NCI-H187 treated with DMSO at 0.1 percent for 48 hours (cell line): ENCODE measurements around the gene ATN1.

Source experiments
- DNase-seq: peaks from one replicate; lab custom pipeline; 2025; lab: John Stamatoyannopoulos, UW

ATN1 gene

DNA sequence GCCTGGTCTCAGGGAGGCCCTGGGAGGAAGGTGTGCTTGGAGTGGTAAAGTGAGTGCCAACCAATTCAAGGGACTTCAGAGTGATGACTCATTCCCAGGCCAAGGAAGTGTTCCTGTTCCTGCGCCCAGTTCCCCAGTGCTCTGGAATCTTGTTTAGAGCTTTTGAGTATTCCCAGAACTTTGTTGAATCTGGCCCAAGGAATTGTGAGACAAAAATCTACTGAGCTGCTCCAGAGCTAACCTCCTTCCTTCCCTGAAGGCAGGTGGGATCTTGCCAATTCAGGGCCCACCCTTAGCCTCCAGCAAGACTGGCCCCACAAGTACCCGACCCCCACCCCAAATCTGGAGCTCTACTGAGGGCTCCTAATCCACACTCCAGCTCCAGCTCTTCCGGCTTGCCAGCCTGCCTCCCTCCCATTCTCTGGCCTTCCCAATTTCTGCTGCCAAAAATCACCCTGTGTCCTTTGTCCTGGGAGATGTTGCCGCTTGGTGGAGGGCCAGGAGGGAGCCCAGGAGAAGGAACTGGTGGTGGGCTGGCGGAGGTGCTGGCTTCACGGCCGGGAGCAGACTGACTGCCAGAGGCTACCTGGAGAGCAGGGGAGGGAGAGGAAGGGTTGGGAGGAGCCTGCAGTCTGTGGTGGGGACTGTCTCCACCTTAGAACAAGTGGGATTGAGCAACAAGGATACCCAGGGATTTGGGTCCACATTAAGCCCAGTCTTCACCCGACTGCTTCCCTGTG is 2.0 kb upstream of the ATN1 start:
- no peak for DNase-seq

DNA sequence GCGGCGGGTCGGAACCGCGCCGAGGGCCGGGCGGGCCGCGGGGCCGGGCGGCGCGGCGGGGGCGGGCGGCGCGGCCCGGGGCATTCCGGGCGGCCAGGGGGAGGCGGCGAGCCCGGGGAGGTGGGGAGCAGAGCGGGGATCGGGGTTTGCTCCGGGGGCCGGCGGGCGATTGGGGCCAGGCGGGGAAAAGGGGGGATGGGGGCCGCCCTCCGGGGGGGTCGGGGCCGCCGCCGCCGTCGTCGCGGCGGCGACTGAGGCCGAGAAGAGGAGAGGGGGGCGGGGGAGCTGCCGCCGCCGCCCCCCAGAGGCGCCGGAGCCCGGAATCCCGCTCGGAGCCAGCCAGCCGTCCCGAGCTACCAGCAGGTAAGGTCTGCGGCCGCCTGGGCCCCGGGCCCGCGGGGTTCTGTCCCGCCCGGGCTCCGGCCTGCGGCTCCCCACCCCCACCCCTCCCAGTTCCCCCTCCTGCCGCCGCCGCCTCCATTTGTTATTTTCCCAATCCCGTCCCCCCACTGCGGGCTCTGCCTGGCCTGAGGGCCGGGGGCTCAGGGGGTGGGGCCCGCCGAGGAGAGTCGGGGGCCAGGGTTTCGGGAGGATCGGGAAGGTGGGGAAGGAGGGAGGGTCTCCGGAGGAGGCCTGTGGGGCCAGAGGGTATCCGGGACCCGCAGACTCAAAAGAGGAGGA is 403 bp downstream of the ATN1 start:
- no peak for DNase-seq

DNA sequence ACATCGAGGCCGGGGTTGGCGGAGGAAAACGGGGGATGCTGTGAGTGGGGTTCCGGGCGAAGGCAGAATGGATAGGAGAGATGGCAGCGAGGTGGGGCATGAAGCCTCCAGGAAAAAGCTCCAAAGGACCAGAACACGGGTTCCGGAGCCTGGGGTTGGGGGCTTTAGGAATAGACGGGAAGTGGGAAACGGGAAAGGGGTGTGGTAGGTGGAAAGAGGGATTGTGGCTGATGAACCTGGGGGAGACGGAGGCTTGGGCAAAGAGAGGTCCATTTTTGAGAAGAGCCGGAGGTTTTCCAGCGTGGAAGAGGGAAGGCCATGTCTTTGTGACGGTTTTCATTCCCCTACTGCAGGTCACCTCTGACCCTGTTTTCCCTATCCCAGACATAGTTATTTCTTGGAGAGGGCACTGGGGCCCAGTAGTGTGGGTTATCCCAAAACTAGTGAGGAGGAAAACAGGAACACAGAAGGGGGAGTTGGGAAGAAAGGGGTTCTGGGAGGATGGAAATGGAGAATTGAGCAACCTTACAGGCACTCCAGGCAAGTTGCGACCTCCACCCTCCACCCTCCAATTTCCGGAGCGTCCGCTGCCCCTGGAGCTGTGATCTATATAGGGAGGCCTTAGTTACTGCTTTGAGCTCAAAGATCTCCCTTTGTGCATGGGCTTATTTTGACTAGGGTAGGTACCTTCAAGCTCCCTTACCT is 1.1 kb downstream of the ATN1 start:
- DNase-seq, result no peak

DNA sequence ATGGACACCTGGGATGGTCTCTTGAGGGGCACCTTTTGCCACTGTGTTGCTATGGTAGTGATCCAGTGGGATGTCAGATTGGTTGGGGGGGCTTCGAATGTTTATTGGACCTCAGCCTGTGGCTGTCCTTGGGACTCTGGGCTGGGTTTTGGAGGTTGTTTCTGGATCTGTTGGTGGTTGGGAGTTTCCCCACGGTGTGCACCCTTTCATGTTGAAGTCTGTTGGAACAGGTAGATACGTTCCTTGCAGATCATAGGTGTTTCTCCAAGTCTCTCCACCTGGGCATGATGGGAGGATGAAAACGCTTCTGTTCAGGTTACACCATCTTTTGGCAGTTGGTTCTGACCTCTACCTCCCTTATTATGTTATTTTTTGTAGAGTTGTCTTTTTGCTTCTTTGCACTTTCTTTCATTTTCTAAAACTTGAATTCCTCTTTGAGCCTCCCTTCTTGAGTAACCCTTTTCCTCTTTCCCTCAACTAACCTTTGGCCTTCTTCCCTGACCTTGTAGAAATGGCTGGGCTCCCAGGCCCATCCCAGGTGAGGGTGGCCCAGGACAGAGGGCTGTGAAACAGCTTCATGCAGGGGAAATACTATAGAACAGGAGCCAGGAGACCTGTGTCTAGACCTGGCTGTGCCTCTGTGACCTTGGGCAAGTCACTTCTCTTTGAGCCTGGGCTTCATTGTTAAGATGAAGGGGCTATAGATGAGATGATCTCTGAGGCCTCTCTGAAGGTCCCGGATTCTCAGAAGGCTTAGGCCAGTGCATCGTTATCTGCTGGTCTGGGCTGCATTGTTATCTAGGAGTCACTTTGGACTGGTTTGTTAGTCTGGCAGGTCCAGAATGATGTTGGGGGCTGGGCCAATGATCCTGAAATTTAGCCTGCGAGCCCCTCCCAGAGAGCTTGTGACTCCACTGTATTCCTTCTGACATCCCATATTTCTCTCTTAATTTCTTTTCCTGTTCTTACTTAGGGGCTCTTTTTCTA is 2.0 kb downstream of the ATN1 start:
- DNase-seq, result no peak

DNA sequence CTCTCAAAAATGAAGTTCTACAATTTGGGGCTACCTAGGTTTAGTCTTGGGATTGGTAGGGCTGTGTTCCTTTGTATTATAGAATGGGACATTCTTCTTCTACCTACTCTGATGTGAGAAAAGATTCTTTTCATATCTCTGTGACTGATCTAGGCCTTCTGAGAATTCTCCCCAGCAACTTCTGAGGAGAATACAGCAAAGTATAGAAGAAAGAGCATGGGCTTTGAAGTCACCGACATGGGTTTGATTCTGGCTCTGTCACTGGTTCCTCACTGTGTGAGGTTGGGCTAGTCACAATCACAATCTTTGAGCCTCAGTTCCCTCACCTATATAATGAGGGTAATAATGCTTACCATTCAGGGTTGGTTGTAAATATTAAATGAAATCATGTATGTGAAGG is 5.0 kb downstream of the ATN1 start:
- no peak for DNase-seq

DNA sequence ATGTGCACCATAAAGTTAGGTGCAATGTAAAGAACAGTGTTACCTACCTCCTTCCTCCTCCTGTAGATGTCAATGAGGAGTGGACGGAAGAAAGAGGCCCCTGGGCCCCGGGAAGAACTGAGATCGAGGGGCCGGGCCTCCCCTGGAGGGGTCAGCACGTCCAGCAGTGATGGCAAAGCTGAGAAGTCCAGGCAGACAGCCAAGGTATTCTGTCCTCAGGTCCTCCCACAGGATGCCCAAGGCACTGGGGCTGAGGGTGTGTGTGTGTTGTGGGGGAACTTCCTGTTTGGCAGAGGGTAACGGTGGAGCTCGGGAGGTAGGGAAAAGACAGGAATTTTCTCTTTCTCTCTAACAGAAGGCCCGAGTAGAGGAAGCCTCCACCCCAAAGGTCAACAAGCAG is 6.4 kb downstream of the ATN1 start:
- no peak for DNase-seq

DNA sequence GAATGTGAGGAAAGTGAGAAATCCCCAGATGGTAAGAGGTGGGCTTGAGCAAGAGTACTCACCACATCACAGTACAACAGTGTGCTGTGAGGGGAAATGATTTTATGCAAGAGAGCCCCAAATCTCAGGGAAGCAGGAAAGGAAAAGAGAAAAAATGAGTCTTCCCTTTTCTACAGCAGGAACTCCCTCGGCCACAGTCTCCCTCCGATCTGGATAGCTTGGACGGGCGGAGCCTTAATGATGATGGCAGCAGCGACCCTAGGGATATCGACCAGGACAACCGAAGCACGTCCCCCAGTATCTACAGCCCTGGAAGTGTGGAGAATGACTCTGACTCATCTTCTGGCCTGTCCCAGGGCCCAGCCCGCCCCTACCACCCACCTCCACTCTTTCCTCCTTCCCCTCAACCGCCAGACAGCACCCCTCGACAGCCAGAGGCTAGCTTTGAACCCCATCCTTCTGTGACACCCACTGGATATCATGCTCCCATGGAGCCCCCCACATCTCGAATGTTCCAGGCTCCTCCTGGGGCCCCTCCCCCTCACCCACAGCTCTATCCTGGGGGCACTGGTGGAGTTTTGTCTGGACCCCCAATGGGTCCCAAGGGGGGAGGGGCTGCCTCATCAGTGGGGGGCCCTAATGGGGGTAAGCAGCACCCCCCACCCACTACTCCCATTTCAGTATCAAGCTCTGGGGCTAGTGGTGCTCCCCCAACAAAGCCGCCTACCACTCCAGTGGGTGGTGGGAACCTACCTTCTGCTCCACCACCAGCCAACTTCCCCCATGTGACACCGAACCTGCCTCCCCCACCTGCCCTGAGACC is 7.8 kb downstream of the ATN1 start:
- no peak for DNase-seq

DNA sequence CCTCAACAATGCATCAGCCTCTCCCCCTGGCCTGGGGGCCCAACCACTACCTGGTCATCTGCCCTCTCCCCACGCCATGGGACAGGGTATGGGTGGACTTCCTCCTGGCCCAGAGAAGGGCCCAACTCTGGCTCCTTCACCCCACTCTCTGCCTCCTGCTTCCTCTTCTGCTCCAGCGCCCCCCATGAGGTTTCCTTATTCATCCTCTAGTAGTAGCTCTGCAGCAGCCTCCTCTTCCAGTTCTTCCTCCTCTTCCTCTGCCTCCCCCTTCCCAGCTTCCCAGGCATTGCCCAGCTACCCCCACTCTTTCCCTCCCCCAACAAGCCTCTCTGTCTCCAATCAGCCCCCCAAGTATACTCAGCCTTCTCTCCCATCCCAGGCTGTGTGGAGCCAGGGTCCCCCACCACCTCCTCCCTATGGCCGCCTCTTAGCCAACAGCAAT is 8.5 kb downstream of the ATN1 start:
- no peak for DNase-seq

DNA sequence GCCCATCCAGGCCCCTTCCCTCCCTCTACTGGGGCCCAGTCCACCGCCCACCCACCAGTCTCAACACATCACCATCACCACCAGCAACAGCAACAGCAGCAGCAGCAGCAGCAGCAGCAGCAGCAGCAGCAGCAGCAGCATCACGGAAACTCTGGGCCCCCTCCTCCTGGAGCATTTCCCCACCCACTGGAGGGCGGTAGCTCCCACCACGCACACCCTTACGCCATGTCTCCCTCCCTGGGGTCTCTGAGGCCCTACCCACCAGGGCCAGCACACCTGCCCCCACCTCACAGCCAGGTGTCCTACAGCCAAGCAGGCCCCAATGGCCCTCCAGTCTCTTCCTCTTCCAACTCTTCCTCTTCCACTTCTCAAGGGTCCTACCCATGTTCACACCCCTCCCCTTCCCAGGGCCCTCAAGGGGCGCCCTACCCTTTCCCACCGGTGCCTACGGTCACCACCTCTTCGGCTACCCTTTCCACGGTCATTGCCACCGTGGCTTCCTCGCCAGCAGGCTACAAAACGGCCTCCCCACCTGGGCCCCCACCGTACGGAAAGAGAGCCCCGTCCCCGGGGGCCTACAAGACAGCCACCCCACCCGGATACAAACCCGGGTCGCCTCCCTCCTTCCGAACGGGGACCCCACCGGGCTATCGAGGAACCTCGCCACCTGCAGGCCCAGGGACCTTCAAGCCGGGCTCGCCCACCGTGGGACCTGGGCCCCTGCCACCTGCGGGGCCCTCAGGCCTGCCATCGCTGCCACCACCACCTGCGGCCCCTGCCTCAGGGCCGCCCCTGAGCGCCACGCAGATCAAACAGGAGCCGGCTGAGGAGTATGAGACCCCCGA is 9.1 kb downstream of the ATN1 start:
- DNase-seq, result no peak

DNA sequence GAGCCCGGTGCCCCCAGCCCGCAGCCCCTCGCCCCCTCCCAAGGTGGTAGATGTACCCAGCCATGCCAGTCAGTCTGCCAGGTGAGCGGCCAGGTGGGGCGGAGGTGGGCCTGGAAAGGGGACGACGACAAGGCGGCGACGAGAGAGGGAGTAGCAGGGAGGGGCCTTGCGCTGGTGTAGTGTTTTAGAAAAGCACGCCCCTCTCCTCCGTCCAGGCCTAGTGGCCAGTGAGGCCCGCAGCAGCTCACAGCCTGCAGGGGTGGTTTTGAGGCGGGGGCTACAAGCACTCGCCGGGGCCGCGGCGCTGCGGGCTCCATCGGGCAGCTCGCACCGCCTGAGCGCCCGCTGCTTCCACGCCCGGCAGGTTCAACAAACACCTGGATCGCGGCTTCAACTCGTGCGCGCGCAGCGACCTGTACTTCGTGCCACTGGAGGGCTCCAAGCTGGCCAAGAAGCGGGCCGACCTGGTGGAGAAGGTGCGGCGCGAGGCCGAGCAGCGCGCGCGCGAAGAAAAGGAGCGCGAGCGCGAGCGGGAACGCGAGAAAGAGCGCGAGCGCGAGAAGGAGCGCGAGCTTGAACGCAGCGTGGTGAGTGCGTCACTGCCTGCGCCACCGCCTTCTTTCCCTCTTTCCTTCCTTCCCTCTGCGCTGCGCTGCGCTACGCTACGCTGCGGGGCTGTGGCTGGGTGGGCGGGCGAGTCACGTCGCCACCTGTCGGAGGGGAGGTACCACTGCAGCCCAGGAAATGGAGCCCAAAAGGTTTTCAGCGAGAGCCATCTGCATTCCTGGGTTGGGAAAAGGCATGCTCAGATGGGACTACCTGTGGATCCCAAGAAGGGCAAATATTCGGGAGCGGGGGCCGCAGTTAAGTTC is 10.0 kb downstream of the ATN1 start:
- peak; percentile 82 for DNase-seq

DNA sequence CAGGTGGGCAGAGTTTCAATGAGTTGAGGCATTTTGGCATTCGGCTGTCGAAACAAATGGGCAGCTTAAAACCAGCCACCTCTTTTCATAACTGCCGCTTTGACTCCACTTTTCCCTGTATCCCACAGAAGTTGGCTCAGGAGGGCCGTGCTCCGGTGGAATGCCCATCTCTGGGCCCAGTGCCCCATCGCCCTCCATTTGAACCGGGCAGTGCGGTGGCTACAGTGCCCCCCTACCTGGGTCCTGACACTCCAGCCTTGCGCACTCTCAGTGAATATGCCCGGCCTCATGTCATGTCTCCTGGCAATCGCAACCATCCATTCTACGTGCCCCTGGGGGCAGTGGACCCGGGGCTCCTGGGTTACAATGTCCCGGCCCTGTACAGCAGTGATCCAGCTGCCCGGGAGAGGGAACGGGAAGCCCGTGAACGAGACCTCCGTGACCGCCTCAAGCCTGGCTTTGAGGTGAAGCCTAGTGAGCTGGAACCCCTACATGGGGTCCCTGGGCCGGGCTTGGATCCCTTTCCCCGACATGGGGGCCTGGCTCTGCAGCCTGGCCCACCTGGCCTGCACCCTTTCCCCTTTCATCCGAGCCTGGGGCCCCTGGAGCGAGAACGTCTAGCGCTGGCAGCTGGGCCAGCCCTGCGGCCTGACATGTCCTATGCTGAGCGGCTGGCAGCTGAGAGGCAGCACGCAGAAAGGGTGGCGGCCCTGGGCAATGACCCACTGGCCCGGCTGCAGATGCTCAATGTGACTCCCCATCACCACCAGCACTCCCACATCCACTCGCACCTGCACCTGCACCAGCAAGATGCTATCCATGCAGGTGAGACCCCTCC is 10.8 kb downstream of the ATN1 start:
- DNase-seq, result no peak

DNA sequence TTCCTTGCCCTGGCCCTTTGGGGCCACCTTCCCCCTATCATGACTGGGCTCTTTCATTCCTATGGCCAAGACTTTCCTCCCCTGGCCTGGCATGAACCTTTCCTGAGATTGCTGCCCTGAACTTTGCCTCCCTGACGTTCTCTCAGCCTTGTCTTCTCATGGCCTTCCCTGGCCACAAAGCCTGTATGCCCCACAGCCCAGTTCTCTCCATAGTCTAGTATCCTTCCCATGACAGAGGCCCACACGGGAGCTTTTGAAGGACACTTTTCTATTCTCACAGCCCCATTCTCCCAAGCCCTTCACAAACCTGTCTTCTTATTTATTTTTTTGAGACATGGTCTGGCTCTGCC is 11.4 kb downstream of the ATN1 start:
- no peak for DNase-seq

DNA sequence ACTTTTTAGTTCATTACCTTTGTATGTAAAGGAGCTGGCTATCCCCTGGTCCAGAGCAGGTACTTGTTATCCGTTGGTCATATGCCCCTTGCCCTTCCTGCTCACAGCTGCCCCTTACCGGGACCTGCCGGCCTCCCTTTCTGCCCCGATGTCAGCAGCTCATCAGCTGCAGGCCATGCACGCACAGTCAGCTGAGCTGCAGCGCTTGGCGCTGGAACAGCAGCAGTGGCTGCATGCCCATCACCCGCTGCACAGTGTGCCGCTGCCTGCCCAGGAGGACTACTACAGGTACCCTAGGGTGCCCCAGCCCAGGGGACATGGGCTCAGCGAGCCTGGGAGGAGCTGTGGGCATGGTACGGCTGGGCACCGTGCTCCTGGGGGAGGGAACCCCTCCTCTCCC is 13.5 kb downstream of the ATN1 start:
- DNase-seq, result no peak

DNA sequence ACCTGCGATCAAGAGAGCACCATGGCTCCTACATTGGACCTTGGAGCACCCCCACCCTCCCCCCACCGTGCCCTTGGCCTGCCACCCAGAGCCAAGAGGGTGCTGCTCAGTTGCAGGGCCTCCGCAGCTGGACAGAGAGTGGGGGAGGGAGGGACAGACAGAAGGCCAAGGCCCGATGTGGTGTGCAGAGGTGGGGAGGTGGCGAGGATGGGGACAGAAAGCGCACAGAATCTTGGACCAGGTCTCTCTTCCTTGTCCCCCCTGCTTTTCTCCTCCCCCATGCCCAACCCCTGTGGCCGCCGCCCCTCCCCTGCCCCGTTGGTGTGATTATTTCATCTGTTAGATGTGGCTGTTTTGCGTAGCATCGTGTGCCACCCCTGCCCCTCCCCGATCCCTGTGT is 14.0 kb downstream of the ATN1 start:
- no peak for DNase-seq

DNA sequence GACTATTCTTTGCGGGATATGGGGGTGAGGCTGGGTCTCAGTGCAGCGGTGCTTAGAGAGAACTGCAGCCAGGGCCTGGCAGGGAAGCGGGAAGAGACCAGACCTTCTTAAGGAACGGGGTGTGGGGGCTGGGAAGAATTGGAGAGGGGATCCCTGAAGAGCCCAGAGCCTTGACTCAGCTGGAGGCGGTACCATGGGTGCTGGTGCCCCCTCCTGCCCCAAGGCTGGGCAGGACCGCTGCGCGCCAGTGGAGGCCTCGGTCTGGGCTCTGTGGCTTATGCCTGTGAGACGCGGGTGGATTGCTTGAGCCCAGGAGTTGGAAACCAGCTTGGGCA is 14.5 kb downstream of the ATN1 start:
- DNase-seq, result no peak

DNA sequence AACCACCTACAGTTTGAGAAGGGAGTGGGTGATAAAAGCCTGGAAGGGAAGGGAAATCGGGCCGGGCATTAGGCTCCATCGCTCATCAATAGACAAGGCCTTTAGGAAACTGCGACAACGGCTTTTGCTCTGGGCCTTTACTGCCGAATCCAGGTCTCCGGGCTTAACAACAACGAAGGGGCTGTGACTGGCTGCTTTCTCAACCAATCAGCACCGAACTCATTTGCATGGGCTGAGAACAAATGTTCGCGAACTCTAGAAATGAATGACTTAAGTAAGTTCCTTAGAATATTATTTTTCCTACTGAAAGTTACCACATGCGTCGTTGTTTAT is 15.6 kb downstream of the ATN1 start:
- DNase-seq, result peak; percentile 79

DNA sequence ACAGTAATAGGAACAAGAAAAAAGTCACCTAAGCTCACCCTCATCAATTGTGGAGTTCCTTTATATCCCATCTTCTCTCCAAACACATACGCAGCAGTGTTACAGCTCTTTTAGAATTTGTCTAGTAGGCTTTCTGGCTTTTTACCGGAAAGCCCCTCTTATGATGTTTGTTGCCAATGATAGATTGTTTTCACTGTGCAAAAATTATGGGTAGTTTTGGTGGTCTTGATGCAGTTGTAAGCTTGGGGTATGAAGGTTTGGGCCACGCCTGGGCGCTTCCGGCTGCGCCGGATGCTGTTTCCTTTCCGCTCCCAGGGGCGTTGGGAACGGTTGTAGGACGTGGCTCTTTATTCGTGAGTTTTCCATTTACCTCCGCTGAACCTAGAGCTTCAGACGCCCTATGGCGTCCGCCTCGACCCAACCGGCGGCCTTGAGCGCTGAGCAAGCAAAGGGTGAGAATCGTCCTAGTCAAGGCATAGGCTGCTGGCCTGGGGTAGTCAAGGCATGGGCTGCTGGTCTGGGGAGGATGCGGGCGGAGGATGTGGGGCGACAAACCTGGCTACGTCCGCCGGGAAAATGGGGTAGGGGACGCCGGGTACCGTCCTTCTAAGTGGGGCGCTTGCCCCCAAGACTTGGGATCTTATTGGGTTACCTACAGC is 16.1 kb downstream of the ATN1 start, which contains the start of the genes C12orf57 and RNU7-1:
C12orf57 (plus strand) TSS at position 301 of the 659 bp plus-strand sequence; CDS start at position 401, 100 bp downstream.
RNU7-1 (plus strand) TSS at position 95 of the 659 bp plus-strand sequence.
- DNase-seq, result peak; percentile 70
